GM23338 (cell line): Measurements from ENCODE around the gene KSR2. TPM values are rescaled to one million over a fixed set of nuclear protein-coding genes. Genes with fewer than 3 reads are reported as not detected.

ENCODE experiments used
- ATAC-seq: fragments of 200-7000 bp; cut with Tn5 transposase; 3 replicates; pipeline ENCODE4 v1.9.1; 2020
- DNase-seq: peaks from one replicate; pipeline ENCODE4 v3.0.0-alpha.2; 2015; ENCODE audit warnings: low spot score
- H2AFZ ChIP-seq: fragments of 200-600 bp; sonication (generic); 2 replicates; pipeline ENCODE4 v1.8.0; 2016; ENCODE audit warnings: antibody characterized with exemption, mild to moderate bottlenecking, moderate library complexity
- H3F3A ChIP-seq: fragments of 200-600 bp; sonication (generic); replicated peaks from 2 replicates; pipeline ENCODE4 v1.8.0; 2017; ENCODE audit warnings: antibody characterized with exemption, mixed run types, low read depth
- H3K27ac ChIP-seq: fragments of 200-600 bp; sonication (generic); 2 replicates; pipeline ENCODE4 v1.6.1; 2016; ENCODE audit warnings: low read depth
- H3K27me3 ChIP-seq: fragments of 200-600 bp; sonication (generic); 2 replicates; pipeline ENCODE4 v1.8.0; 2016; ENCODE audit warnings: mild to moderate bottlenecking, mixed run types, moderate library complexity; ENCODE audit not compliant: insufficient read depth
- H3K36me3 ChIP-seq: fragments of 200-600 bp; sonication (generic); 2 replicates; pipeline ENCODE4 v1.8.0; 2016; ENCODE audit warnings: mild to moderate bottlenecking; ENCODE audit not compliant: insufficient read depth
- H3K4me1 ChIP-seq: fragments of 200-600 bp; sonication (generic); 2 replicates; pipeline ENCODE4 v1.8.0; 2016; ENCODE audit warnings: mild to moderate bottlenecking, moderate library complexity; ENCODE audit not compliant: insufficient read depth
- H3K4me2 ChIP-seq: fragments of 200-600 bp; sonication (generic); 2 replicates; pipeline ENCODE4 v1.7.1; 2017; ENCODE audit warnings: mixed run types
- H3K4me3 ChIP-seq: fragments of 200-600 bp; sonication (generic); 2 replicates; pipeline ENCODE4 v1.6.1; 2016; ENCODE audit warnings: mixed run types
- H3K79me2 ChIP-seq: fragments of 200-600 bp; sonication (generic); replicated peaks from 2 replicates; pipeline ENCODE4 v1.8.0; 2017; ENCODE audit warnings: mild to moderate bottlenecking; ENCODE audit not compliant: insufficient read depth
- H3K9me2 ChIP-seq: fragments of 200-600 bp; sonication (generic); 2 replicates; pipeline ENCODE4 v1.8.0; 2017; ENCODE audit not compliant: insufficient read depth
- H4K20me1 ChIP-seq: fragments of 200-600 bp; sonication (generic); replicated peaks from 2 replicates; pipeline ENCODE4 v1.8.0; 2017; ENCODE audit warnings: mild to moderate bottlenecking; ENCODE audit not compliant: insufficient read depth
- H3K27ac Mint-ChIP-seq: 2 replicates; pipeline ENCODE4 v1.8.0; 2020; ENCODE audit warnings: inconsistent platforms, mild to moderate bottlenecking, moderate library complexity, mixed read lengths
- H3K27me3 Mint-ChIP-seq: 3 replicates; pipeline ENCODE4 v1.8.0; 2022; ENCODE audit warnings: low read depth, mild to moderate bottlenecking, moderate library complexity, mixed read lengths, inconsistent platforms; ENCODE audit not compliant: insufficient read depth, poor library complexity
- H3K36me3 Mint-ChIP-seq: 3 replicates; pipeline ENCODE4 v1.8.0; 2021; ENCODE audit warnings: low read depth, mild to moderate bottlenecking, inconsistent platforms, moderate library complexity, mixed read lengths
- H3K4me1 Mint-ChIP-seq: 3 replicates; pipeline ENCODE4 v1.8.0; 2020; ENCODE audit warnings: mild to moderate bottlenecking, inconsistent platforms, mixed read lengths
- H3K4me3 Mint-ChIP-seq: 3 replicates; pipeline ENCODE4 v1.8.0; 2021; ENCODE audit warnings: moderate library complexity, mild to moderate bottlenecking, inconsistent platforms, mixed read lengths
- H3K9me3 Mint-ChIP-seq: 3 replicates; pipeline ENCODE4 v1.8.0; 2020; ENCODE audit warnings: moderate library complexity, mild to moderate bottlenecking, inconsistent platforms, mixed read lengths
- JUNB ChIP-seq: IDR thresholded peaks from one replicate; pipeline ENCODE4 v1.6.1; 2016; ENCODE audit warnings: antibody characterized with exemption; ENCODE audit not compliant: unreplicated experiment
- POLR2AphosphoS5 ChIP-seq: IDR thresholded peaks from 2 replicates; pipeline ENCODE4 v1.6.1; 2016; ENCODE audit warnings: antibody characterized with exemption, low read depth
- ZNF114 ChIP-seq: fragments of 250-450 bp; sonication (Bioruptor Pico); IDR thresholded peaks from 2 replicates; pipeline ENCODE4 v1.5.0; 2020; ENCODE audit warnings: mild to moderate bottlenecking, moderate library complexity
- polyA plus RNA-seq: library from polyadenylated mRNA; unstranded; fragments of >200 nt; fragmentation: Nextera tagmentation; extraction: Ambion mirVana; gene quantifications from 2 replicates; pipeline ENCODE4 v1.2.1, GENCODE V29; 2016
- total RNA-seq: library from RNA; depleted of rRNA; stranded (reverse); fragments of >200 nt; shearing (Covaris generic); gene quantifications from 2 replicates; pipeline ENCODE4 v1.2.3, GENCODE V29; 2014
- TF ChIP-seq, protein P1 (sequence below): fragments of 250-450 bp; sonication (Bioruptor Pico); IDR thresholded peaks from 2 replicates; pipeline ENCODE4 v1.5.0; 2020; ENCODE audit warnings: mild to moderate bottlenecking, moderate library complexity
- TF ChIP-seq, protein P2 (sequence below): IDR thresholded peaks from 2 replicates; pipeline ENCODE4 v1.6.1; 2016; ENCODE audit warnings: antibody characterized with exemption
- TF ChIP-seq, protein P3 (sequence below), 2 experiments: fragments of 200-600 bp in 1 of 2; sonication (generic) in 1 of 2; conservative IDR thresholded peaks; 2 replicates each; pipeline versions ENCODE4 v1.5.1 to v1.6.1; 2016 to 2017; ENCODE audit warnings: antibody characterized with exemption in 2 of 2, low read depth in 2 of 2, mild to moderate bottlenecking in 2 of 2, moderate library complexity in 1 of 2

KSR2 gene
- total and polyA plus RNA-seq, 2 experiments from 2014 or later = 1.1 to 2.7 TPM

DNA sequence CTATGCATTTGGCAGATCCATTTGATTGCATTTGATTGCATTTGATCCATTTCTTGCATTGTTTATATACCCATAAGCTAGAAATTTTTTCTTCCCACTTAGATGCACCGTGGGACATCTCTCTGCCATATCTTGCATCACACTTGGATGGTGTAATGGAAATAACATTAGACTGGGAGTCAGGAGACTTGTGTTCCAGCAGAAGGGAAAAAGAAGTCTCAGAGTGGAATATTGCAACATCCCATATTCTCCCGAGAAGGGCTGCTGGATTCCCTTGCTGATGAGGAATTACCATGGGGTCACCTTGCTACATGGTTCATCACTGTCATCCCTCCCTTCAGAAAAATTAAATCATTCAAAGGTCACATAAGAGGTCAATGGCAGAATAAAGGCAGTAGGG, 78.1 kb downstream of the KSR2 start (continued):
- TF ChIP-seq, protein P1, sequence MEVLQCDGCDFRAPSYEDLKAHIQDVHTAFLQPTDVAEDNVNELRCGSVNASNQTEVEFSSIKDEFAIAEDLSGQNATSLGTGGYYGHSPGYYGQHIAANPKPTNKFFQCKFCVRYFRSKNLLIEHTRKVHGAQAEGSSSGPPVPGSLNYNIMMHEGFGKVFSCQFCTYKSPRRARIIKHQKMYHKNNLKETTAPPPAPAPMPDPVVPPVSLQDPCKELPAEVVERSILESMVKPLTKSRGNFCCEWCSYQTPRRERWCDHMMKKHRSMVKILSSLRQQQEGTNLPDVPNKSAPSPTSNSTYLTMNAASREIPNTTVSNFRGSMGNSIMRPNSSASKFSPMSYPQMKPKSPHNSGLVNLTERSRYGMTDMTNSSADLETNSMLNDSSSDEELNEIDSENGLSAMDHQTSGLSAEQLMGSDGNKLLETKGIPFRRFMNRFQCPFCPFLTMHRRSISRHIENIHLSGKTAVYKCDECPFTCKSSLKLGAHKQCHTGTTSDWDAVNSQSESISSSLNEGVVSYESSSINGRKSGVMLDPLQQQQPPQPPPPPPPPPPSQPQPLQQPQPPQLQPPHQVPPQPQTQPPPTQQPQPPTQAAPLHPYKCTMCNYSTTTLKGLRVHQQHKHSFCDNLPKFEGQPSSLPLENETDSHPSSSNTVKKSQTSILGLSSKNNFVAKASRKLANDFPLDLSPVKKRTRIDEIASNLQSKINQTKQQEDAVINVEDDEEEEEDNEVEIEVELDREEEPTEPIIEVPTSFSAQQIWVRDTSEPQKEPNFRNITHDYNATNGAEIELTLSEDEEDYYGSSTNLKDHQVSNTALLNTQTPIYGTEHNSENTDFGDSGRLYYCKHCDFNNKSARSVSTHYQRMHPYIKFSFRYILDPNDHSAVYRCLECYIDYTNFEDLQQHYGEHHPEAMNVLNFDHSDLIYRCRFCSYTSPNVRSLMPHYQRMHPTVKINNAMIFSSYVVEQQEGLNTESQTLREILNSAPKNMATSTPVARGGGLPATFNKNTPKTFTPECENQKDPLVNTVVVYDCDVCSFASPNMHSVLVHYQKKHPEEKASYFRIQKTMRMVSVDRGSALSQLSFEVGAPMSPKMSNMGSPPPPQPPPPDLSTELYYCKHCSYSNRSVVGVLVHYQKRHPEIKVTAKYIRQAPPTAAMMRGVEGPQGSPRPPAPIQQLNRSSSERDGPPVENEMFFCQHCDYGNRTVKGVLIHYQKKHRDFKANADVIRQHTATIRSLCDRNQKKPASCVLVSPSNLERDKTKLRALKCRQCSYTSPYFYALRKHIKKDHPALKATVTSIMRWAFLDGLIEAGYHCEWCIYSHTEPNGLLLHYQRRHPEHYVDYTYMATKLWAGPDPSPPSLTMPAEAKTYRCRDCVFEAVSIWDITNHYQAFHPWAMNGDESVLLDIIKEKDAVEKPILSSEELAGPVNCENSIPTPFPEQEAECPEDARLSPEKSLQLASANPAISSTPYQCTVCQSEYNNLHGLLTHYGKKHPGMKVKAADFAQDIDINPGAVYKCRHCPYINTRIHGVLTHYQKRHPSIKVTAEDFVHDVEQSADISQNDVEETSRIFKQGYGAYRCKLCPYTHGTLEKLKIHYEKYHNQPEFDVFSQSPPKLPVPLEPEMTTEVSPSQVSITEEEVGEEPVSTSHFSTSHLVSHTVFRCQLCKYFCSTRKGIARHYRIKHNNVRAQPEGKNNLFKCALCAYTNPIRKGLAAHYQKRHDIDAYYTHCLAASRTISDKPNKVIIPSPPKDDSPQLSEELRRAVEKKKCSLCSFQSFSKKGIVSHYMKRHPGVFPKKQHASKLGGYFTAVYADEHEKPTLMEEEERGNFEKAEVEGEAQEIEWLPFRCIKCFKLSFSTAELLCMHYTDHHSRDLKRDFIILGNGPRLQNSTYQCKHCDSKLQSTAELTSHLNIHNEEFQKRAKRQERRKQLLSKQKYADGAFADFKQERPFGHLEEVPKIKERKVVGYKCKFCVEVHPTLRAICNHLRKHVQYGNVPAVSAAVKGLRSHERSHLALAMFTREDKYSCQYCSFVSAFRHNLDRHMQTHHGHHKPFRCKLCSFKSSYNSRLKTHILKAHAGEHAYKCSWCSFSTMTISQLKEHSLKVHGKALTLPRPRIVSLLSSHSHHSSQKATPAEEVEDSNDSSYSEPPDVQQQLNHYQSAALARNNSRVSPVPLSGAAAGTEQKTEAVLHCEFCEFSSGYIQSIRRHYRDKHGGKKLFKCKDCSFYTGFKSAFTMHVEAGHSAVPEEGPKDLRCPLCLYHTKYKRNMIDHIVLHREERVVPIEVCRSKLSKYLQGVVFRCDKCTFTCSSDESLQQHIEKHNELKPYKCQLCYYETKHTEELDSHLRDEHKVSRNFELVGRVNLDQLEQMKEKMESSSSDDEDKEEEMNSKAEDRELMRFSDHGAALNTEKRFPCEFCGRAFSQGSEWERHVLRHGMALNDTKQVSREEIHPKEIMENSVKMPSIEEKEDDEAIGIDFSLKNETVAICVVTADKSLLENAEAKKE (CRISPR knock-in tag) = no peak
- no peak for TF ChIP-seq POLR2AphosphoS5

DNA sequence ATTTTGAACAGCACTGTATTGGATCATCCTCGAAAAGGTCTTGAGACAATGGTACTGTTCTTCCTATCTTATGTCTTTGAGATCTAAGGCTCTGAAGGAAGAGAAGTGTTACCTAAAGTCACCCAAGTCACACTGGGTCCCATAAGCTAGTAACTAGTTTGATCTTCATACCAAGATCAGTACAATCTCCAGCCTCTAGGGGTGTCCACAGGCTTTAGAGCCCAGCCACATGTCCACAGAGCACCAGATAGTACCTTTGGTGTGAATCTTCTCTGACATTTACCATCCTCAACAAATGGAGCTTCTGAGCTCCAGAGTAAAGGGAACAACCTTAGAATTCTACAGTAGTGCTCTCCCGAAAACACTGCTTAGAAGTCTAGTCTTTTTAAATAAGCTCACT, 78.7 kb downstream of the KSR2 start:
- H3K9me3 Mint-ChIP-seq = no peaks in the 10 kb centered on the region

More for the DNA sequence above, 78.7 kb downstream of the KSR2 start:
- no peaks in the 10 kb centered on the region for H4K20me1 ChIP-seq
- peak; percentile 78 for ATAC-seq
- H3K36me3 ChIP-seq = no peaks in the 10 kb centered on the region
- H3K4me2 ChIP-seq = no peak overlapping the region
- H3K27me3 ChIP-seq = no peaks in the 10 kb centered on the region
- peak; percentile 49 for DNase-seq
- H3K4me3 Mint-ChIP-seq = no peak overlapping the region
- no peaks in the 10 kb centered on the region; the same call in 1 of the 2 replicates for H3K9me2 ChIP-seq
- peaks cover 2% of the 10 kb centered on the region for H3K27me3 Mint-ChIP-seq
- H3F3A ChIP-seq = no peaks in the 10 kb centered on the region
- no peaks in the 10 kb centered on the region for H3K4me1 Mint-ChIP-seq
- H3K4me1 ChIP-seq = no peaks in the 10 kb centered on the region
- TF ChIP-seq, protein P1 (CRISPR knock-in tag) = 0 out of 2 replicates have a peak, but pooled peaks have one; percentile 23
- TF ChIP-seq ZNF114 (CRISPR knock-in tag) (no peak), JUNB (no peak)
- TF ChIP-seq, protein P2, sequence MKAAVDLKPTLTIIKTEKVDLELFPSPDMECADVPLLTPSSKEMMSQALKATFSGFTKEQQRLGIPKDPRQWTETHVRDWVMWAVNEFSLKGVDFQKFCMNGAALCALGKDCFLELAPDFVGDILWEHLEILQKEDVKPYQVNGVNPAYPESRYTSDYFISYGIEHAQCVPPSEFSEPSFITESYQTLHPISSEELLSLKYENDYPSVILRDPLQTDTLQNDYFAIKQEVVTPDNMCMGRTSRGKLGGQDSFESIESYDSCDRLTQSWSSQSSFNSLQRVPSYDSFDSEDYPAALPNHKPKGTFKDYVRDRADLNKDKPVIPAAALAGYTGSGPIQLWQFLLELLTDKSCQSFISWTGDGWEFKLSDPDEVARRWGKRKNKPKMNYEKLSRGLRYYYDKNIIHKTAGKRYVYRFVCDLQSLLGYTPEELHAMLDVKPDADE = no peak
- TF ChIP-seq, protein P3, sequence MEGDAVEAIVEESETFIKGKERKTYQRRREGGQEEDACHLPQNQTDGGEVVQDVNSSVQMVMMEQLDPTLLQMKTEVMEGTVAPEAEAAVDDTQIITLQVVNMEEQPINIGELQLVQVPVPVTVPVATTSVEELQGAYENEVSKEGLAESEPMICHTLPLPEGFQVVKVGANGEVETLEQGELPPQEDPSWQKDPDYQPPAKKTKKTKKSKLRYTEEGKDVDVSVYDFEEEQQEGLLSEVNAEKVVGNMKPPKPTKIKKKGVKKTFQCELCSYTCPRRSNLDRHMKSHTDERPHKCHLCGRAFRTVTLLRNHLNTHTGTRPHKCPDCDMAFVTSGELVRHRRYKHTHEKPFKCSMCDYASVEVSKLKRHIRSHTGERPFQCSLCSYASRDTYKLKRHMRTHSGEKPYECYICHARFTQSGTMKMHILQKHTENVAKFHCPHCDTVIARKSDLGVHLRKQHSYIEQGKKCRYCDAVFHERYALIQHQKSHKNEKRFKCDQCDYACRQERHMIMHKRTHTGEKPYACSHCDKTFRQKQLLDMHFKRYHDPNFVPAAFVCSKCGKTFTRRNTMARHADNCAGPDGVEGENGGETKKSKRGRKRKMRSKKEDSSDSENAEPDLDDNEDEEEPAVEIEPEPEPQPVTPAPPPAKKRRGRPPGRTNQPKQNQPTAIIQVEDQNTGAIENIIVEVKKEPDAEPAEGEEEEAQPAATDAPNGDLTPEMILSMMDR (conservative IDR thresholded peaks at IDR 0.05; ENCODE audit: low read depth in 2 of 2) = peak; percentile 18 to 39; a peak in 3 of 4 replicates
- H2AFZ ChIP-seq = no peak overlapping the region
- H3K27ac ChIP-seq = no peak overlapping the region
- no peaks in the 10 kb centered on the region for H3K79me2 ChIP-seq
- H3K4me3 ChIP-seq = no peak overlapping the region
- no peaks in the 10 kb centered on the region for H3K36me3 Mint-ChIP-seq
- H3K27ac Mint-ChIP-seq = no peak overlapping the region
